ENCODE data around the gene LPP.

The LPP gene

DNA sequence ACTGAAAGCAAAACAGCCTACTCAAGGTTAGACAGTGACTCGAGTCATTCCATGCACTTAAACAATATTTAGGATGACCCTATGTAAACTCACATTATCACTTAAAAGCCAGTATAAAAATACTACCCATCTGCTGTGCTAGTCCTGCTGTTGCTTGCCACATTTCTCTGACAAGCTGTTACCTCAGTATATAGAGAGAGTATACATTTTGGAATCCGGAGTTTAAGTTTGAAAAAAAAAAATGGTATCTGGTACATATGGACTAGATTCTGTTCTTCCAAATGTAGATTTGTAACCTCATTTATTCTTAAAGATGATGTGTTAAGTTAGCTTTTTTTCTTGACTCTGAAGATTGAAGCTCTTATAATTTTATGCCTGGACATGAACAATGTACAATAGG, 514.0 kb downstream of the LPP start:
- TF ChIP-seq GATA2 (IDR thresholded peaks at IDR 0.05; ENCODE audit: low read depth, low read length) (no peak), GATA3 (IDR thresholded peaks at IDR 0.05; ENCODE audit: low read depth, low read length) (no peak)

GRCh38 chr3:188670446-188670845, 516.5 kb downstream of the LPP start:
- TF ChIP-seq GATA2 (IDR thresholded peaks at IDR 0.05; ENCODE audit: low read depth, low read length) (no peak), GATA3 (IDR thresholded peaks at IDR 0.05; ENCODE audit: low read depth, low read length) (no peak)

GRCh38 chr3:188671971-188672370, 518.0 kb downstream of the LPP start:
- TF ChIP-seq GATA2 (IDR thresholded peaks at IDR 0.05; ENCODE audit: low read depth, low read length) (no peak), GATA3 (IDR thresholded peaks at IDR 0.05; ENCODE audit: low read depth, low read length) (no peak)

- no peak for TF ChIP-seq GATA2 (IDR thresholded peaks at IDR 0.05; ENCODE audit: low read depth, low read length)
- no peak for TF ChIP-seq GATA3 (IDR thresholded peaks at IDR 0.05; ENCODE audit: low read depth, low read length)
Measured at GRCh38 chr3:188672840-188673239, 518.9 kb downstream of the LPP start.

DNA sequence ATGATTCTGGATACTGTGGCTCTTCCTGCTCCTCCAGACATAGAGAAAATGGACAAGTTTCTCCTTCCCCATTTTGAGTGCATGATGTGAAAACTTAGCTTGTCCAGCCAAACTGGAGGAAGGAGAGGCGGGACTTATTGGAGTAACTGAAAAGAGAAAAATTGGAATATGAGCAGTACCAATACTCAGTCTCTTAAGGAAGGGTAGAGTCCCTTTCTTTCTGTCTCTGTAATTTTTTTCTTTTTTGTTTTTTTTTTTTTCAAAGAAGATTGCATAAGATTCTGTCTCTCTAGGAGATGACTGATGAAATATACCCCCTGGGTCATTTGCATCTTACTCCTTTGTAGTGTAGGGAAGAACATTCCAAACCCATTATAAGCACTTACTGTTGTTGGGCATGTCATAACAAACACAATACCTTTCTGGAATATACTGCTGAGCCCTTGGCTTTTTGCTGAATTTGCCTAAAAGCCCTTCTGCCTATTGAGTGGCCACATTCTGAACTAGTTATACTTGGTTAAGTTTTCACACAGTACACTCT, 519.8 kb downstream of the LPP start:
- no peak for TF ChIP-seq GATA2 (IDR thresholded peaks at IDR 0.05; ENCODE audit: low read depth, low read length)
- TF ChIP-seq GATA3 (IDR thresholded peaks at IDR 0.05; ENCODE audit: low read depth, low read length): no peak

- TF ChIP-seq GATA3 (IDR thresholded peaks at IDR 0.05; ENCODE audit: low read depth, low read length) (no peak), GATA2 (IDR thresholded peaks at IDR 0.05; ENCODE audit: low read depth, low read length) (no peak)
Measured at GRCh38 chr3:188674595-188674994, 520.6 kb downstream of the LPP start.

- TF ChIP-seq GATA3 (IDR thresholded peaks at IDR 0.05; ENCODE audit: low read depth, low read length) (no peak), GATA2 (IDR thresholded peaks at IDR 0.05; ENCODE audit: low read depth, low read length) (no peak)
Measured at GRCh38 chr3:188677344-188677743, 523.4 kb downstream of the LPP start.

GRCh38 chr3:188680189-188680588, 526.2 kb downstream of the LPP start:
- no peak for TF ChIP-seq GATA2 (IDR thresholded peaks at IDR 0.05; ENCODE audit: low read depth, low read length)
- TF ChIP-seq GATA3 (IDR thresholded peaks at IDR 0.05; ENCODE audit: low read depth, low read length): no peak

- TF ChIP-seq GATA2 (IDR thresholded peaks at IDR 0.05; ENCODE audit: low read depth, low read length) (no peak), GATA3 (IDR thresholded peaks at IDR 0.05; ENCODE audit: low read depth, low read length) (no peak)
Measured at GRCh38 chr3:188680605-188681004, 526.6 kb downstream of the LPP start.

DNA sequence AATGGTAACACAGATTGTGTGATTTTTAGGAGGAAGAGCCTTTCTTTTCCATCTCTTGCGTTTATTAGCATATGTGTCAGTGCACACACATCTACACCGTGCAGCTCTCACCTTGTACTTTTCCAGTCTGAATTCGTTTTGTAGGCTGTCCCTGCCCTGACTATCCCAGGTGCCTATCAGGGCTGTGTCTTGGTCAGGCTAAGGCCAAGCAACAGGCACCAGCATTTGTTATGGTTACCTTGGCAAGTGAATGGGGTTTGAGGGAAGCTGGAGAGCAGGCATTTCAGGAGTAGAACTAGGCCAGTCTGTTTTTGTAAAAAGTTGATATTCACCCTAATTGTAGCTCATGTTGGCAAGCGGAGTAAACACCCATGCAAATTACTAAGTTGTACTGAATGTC, 528.4 kb downstream of the LPP start:
- TF ChIP-seq GATA2 (IDR thresholded peaks at IDR 0.05; ENCODE audit: low read depth, low read length) (no peak), GATA3 (IDR thresholded peaks at IDR 0.05; ENCODE audit: low read depth, low read length) (no peak)

- TF ChIP-seq GATA2 (IDR thresholded peaks at IDR 0.05; ENCODE audit: low read depth, low read length): no peak
- no peak for TF ChIP-seq GATA3 (IDR thresholded peaks at IDR 0.05; ENCODE audit: low read depth, low read length)
Measured at GRCh38 chr3:188683032-188683521, 529.1 kb downstream of the LPP start.

DNA sequence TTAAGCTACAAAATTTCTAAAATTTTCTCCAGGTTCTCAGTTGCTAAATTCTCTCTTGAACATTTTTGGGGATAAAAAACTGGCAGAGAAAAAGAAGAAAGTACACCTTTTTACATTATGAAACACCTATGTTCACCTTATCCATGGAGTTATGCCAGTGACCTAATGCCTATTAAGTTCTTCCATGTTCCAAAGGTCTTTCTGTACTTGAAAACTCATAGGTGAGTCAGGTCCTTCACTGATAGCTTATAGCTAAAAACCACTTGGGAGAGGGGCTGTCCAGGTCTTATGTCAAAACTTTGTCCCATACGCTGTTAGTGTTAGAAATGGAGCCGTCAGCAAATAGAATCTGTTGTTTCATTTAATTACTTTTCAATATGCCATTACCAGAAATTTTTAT, 530.3 kb downstream of the LPP start:
- TF ChIP-seq GATA3 (IDR thresholded peaks at IDR 0.05; ENCODE audit: low read depth, low read length): no peak
- no peak for TF ChIP-seq GATA2 (IDR thresholded peaks at IDR 0.05; ENCODE audit: low read depth, low read length)

- TF ChIP-seq GATA3 (IDR thresholded peaks at IDR 0.05; ENCODE audit: low read depth, low read length) (no peak), GATA2 (IDR thresholded peaks at IDR 0.05; ENCODE audit: low read depth, low read length) (no peak)
Measured at GRCh38 chr3:188685789-188686188, 531.8 kb downstream of the LPP start.

GRCh38 chr3:188686324-188686723, 532.4 kb downstream of the LPP start:
- TF ChIP-seq GATA2 (IDR thresholded peaks at IDR 0.05; ENCODE audit: low read depth, low read length): no peak
- no peak for TF ChIP-seq GATA3 (IDR thresholded peaks at IDR 0.05; ENCODE audit: low read depth, low read length)

DNA sequence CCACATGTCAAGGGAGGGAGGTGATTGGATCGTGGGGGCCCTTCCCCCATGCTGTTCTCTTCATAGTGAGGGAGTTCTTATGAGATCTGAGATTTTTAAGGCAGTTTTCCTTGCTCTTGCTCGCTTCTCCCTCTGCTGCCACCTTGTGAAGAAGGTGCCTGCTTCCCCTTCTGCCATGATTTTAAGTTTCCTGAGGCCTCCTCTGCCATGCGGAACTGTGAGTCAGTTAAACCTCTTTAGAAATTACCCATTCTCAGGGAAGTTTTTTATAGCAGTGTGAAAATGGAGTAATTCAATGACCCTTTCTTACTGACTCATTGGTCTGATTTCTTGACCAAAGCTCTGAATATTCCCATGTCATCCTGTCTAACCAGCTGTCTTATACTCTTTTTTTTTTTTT, 533.4 kb downstream of the LPP start:
- no peak for TF ChIP-seq GATA3 (IDR thresholded peaks at IDR 0.05; ENCODE audit: low read depth, low read length)
- no peak for TF ChIP-seq GATA2 (IDR thresholded peaks at IDR 0.05; ENCODE audit: low read depth, low read length)

- TF ChIP-seq GATA3 (IDR thresholded peaks at IDR 0.05; ENCODE audit: low read depth, low read length) (no peak), GATA2 (IDR thresholded peaks at IDR 0.05; ENCODE audit: low read depth, low read length) (no peak)
Measured at GRCh38 chr3:188689101-188689574, 535.2 kb downstream of the LPP start.

Measured in SH-SY5Y (cell line).